Measurements from ENCODE around the gene TBX5.

DNA sequence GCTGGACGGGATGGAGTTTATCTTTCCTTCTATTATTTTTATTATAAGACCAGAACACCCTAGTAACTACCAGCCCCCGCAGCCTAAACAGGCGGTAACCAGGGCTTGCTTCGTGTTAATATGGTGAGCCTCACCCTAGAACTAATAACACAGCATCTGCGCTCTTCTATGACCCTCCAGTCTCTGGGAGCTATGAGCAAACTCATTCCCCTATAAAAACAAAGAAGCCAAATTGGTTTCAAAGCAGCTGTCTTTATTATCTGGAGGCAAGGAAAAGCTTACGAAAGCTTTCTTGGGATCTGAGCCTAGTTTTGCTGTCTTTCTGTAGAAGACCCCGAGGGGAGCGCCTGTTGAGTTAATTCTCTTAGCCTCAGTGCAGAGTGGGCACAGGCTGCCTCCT, 85.0 kb downstream of the TBX5 start:
- TF ChIP-seq, protein P1, sequence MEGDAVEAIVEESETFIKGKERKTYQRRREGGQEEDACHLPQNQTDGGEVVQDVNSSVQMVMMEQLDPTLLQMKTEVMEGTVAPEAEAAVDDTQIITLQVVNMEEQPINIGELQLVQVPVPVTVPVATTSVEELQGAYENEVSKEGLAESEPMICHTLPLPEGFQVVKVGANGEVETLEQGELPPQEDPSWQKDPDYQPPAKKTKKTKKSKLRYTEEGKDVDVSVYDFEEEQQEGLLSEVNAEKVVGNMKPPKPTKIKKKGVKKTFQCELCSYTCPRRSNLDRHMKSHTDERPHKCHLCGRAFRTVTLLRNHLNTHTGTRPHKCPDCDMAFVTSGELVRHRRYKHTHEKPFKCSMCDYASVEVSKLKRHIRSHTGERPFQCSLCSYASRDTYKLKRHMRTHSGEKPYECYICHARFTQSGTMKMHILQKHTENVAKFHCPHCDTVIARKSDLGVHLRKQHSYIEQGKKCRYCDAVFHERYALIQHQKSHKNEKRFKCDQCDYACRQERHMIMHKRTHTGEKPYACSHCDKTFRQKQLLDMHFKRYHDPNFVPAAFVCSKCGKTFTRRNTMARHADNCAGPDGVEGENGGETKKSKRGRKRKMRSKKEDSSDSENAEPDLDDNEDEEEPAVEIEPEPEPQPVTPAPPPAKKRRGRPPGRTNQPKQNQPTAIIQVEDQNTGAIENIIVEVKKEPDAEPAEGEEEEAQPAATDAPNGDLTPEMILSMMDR (IDR thresholded peaks at IDR 0.05; ENCODE audit: borderline replicate concordance, extremely low read depth, low read length, poor library complexity, severe bottlenecking), result no peak
- TF ChIP-seq EZH2 (IDR thresholded peaks at IDR 0.05; ENCODE audit: borderline replicate concordance, low read depth, low read length, severe bottlenecking), result no peak
